ENCODE data around the gene CUL4A.
"Not testable (repeated sequence)": the region's sequence is repeated elsewhere in the genome, so short reads cannot be mapped to it uniquely, and the experiment has no call there.

CUL4A gene

GRCh38 chr13:113304121-113304520, 94.7 kb downstream of the CUL4A start:
- no peaks in the 10 kb centered on the region for H3K27me3 ChIP-seq (replicated peaks in 2 of 5; ENCODE audit: control insufficient read depth in 4 of 5, insufficient read depth in 5 of 5, low read length in 4 of 5)
- H3K4me1 ChIP-seq (ENCODE audit: control extremely low read depth in 1 of 4, control insufficient read depth in 4 of 4, insufficient read depth in 4 of 4, low read length in 3 of 4): no peaks in the 10 kb centered on the region
- ChIA-PET POLR2A (no interaction called here), CTCF (no interaction called here)
- no peak overlapping the region for H3K4me3 ChIP-seq (ENCODE audit: control insufficient read depth in 1 of 7, extremely low read depth in 1 of 7, insufficient read depth in 4 of 7, low read depth in 2 of 7, low read length in 6 of 7)
- H3K27ac ChIP-seq (ENCODE audit: insufficient read depth in 1 of 2, low read depth in 1 of 2, low read length in 2 of 2, poor library complexity in 1 of 2, severe bottlenecking in 2 of 2): no peak overlapping the region
- H3K36me3 ChIP-seq (ENCODE audit: control insufficient read depth in 4 of 4, insufficient read depth in 4 of 4, low read length in 3 of 4): peaks cover 9 to 14% (median 14%) of the 10 kb centered on the region in 4 experiments
- no peak for DNase-seq
- 98% methylated on average over 5 of the region's 7 CpGs for WGBS (ENCODE audit: insufficient coverage)
- no peaks in the 10 kb centered on the region for H3K9me3 ChIP-seq (ENCODE audit: control extremely low read depth in 1 of 5, control insufficient read depth in 4 of 5, insufficient read depth in 2 of 5, low read depth in 1 of 5, low read length in 4 of 5)

GRCh38 chr13:113305208-113305607, 95.8 kb downstream of the CUL4A start:
- CTCF ChIA-PET: no interaction called here
- no peak for DNase-seq
- no peaks in the 10 kb centered on the region for H3K9me3 ChIP-seq (ENCODE audit: control extremely low read depth in 1 of 5, control insufficient read depth in 4 of 5, insufficient read depth in 2 of 5, low read depth in 1 of 5, low read length in 4 of 5)
- no peak overlapping the region for H3K4me3 ChIP-seq (ENCODE audit: control insufficient read depth in 1 of 7, extremely low read depth in 1 of 7, insufficient read depth in 4 of 7, low read depth in 2 of 7, low read length in 6 of 7)
- H3K27me3 ChIP-seq (replicated peaks in 2 of 5; ENCODE audit: control insufficient read depth in 4 of 5, insufficient read depth in 5 of 5, low read length in 4 of 5): no peaks in the 10 kb centered on the region
- POLR2A ChIA-PET: no interaction called here
- no peaks in the 10 kb centered on the region for H3K4me1 ChIP-seq (ENCODE audit: control extremely low read depth in 1 of 4, control insufficient read depth in 4 of 4, insufficient read depth in 4 of 4, low read length in 3 of 4)
- 90% methylated on average over 6 of the region's 7 CpGs for WGBS (ENCODE audit: insufficient coverage)
- no peak overlapping the region for H3K27ac ChIP-seq (ENCODE audit: insufficient read depth in 1 of 2, low read depth in 1 of 2, low read length in 2 of 2, poor library complexity in 1 of 2, severe bottlenecking in 2 of 2)
- peaks cover 11 to 21% (median 19%) of the 10 kb centered on the region in 4 experiments for H3K36me3 ChIP-seq (ENCODE audit: control insufficient read depth in 4 of 4, insufficient read depth in 4 of 4, low read length in 3 of 4)

DNA sequence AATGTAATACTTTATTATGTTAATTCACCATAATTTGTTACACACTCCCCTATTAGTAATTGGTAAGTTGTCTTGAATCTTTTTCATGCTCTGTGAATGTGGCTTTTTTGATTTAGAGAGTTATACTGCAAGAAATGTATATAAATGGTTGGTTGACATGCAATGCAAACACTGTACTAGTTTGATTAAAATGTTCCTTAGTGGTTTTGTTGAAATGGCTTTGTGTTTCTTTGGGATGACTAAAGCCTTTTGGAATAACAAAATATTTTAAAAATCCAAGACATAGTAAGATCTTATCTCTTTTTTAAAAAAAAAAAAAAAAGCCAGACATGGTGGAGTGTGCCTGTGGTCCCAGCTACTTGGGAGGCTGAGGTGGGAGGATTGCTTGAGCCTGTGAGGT, 98.1 kb downstream of the CUL4A start:
- H3K36me3 ChIP-seq (ENCODE audit: control insufficient read depth in 4 of 4, insufficient read depth in 4 of 4, low read length in 3 of 4): peaks cover 13 to 41% (median 34%) of the 10 kb centered on the region in 4 experiments
- DNase-seq: no peak
- H3K9me3 ChIP-seq (ENCODE audit: control extremely low read depth in 1 of 5, control insufficient read depth in 4 of 5, insufficient read depth in 2 of 5, low read depth in 1 of 5, low read length in 4 of 5): no peaks in the 10 kb centered on the region
- ChIA-PET CTCF (interaction anchor here (1.7 kb wide), 1 partner anchor 9 kb away, joined by 3 read pairs; no protein-coding TSS in a partner anchor), POLR2A (no interaction called here)
- no peak overlapping the region for H3K27ac ChIP-seq (ENCODE audit: insufficient read depth in 1 of 2, low read depth in 1 of 2, low read length in 2 of 2, poor library complexity in 1 of 2, severe bottlenecking in 2 of 2)
- no peaks in the 10 kb centered on the region for H3K4me1 ChIP-seq (ENCODE audit: control extremely low read depth in 1 of 4, control insufficient read depth in 4 of 4, insufficient read depth in 4 of 4, low read length in 3 of 4)
- H3K4me3 ChIP-seq (ENCODE audit: control insufficient read depth in 1 of 7, extremely low read depth in 1 of 7, insufficient read depth in 4 of 7, low read depth in 2 of 7, low read length in 6 of 7): no peak overlapping the region
- H3K27me3 ChIP-seq (replicated peaks in 2 of 5; ENCODE audit: control insufficient read depth in 4 of 5, insufficient read depth in 5 of 5, low read length in 4 of 5): no peaks in the 10 kb centered on the region

GRCh38 chr13:113309473-113309872, 100.1 kb downstream of the CUL4A start:
- no peaks in the 10 kb centered on the region for H3K4me1 ChIP-seq (ENCODE audit: control extremely low read depth in 1 of 4, control insufficient read depth in 4 of 4, insufficient read depth in 4 of 4, low read length in 3 of 4)
- no peaks in the 10 kb centered on the region for H3K27me3 ChIP-seq (replicated peaks in 2 of 5; ENCODE audit: control insufficient read depth in 4 of 5, insufficient read depth in 5 of 5, low read length in 4 of 5)
- H3K4me3 ChIP-seq (ENCODE audit: control insufficient read depth in 1 of 7, extremely low read depth in 1 of 7, insufficient read depth in 4 of 7, low read depth in 2 of 7, low read length in 6 of 7): no peak overlapping the region
- CTCF ChIA-PET: interaction anchor here (1.0 to 1.2 kb wide), 2 partner anchors 12 to 20 kb away, joined by 3 to 4 read pairs; partner anchors contain the start of gene LAMP1
- 92% methylated on average over 6 of the region's 6 CpGs for WGBS (ENCODE audit: insufficient coverage)
- H3K27ac ChIP-seq (ENCODE audit: insufficient read depth in 1 of 2, low read depth in 1 of 2, low read length in 2 of 2, poor library complexity in 1 of 2, severe bottlenecking in 2 of 2): no peak overlapping the region
- DNase-seq: no peak
- peaks cover 13 to 44% (median 33%) of the 10 kb centered on the region in 4 experiments for H3K36me3 ChIP-seq (ENCODE audit: control insufficient read depth in 4 of 4, insufficient read depth in 4 of 4, low read length in 3 of 4)
- H3K9me3 ChIP-seq (ENCODE audit: control extremely low read depth in 1 of 5, control insufficient read depth in 4 of 5, insufficient read depth in 2 of 5, low read depth in 1 of 5, low read length in 4 of 5): no peaks in the 10 kb centered on the region
- POLR2A ChIA-PET: interaction anchor here (1.2 kb wide), 1 partner anchor 11 kb away, joined by 3 read pairs; no protein-coding TSS in a partner anchor

- H3K36me3 ChIP-seq (ENCODE audit: control insufficient read depth in 4 of 4, insufficient read depth in 4 of 4, low read length in 3 of 4): peaks cover 4 to 64% (median 48%) of the 10 kb centered on the region in 4 experiments
- H3K9me3 ChIP-seq (ENCODE audit: control extremely low read depth in 1 of 5, control insufficient read depth in 4 of 5, insufficient read depth in 2 of 5, low read depth in 1 of 5, low read length in 4 of 5); H3K4me3 ChIP-seq (ENCODE audit: control insufficient read depth in 1 of 7, extremely low read depth in 1 of 7, insufficient read depth in 4 of 7, low read depth in 2 of 7, low read length in 6 of 7); POLR2A ChIA-PET; H3K27ac ChIP-seq (ENCODE audit: insufficient read depth in 1 of 2, low read depth in 1 of 2, low read length in 2 of 2, poor library complexity in 1 of 2, severe bottlenecking in 2 of 2); H3K4me1 ChIP-seq (ENCODE audit: control extremely low read depth in 1 of 4, control insufficient read depth in 4 of 4, insufficient read depth in 4 of 4, low read length in 3 of 4); DNase-seq; CTCF ChIA-PET; H3K27me3 ChIP-seq (replicated peaks in 2 of 5; ENCODE audit: control insufficient read depth in 4 of 5, insufficient read depth in 5 of 5, low read length in 4 of 5): not testable (repeated sequence)
- WGBS (ENCODE audit: insufficient coverage): 97% methylated on average over 18 of the region's 20 CpGs
Measured at GRCh38 chr13:113314112-113314511, 104.7 kb downstream of the CUL4A start.

DNA sequence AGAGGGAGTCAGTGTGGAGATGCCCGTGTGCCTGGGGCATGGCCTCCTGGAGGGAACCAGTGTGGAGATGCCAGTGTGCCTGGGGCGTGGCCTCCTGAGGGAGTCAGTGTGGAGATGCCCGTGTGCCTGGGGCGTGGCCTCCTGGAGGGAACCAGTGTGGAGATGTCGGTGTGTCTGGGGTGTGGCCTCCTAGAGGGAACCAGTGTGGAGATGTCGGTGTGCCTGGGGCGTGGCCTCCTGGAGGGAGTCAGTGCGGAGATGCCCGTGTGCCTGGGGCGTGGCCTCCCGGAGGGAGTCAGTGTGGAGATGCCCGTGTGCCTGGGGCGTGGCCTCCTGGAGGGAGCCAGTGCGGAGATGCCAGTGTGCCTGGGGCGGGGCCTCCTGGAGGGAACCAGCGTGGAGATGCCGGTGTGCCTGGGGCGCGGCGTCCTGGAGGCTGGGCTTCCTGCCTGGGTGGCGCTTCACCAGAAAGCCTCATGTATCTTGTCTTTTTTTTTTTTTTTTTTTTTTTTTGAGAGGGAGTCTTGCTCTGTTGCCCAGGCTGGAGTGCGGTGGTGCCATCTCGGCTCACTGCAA, 105.6 kb downstream of the CUL4A start:
- WGBS (ENCODE audit: insufficient coverage): 96% methylated on average over 13 of the region's 23 CpGs
- POLR2A ChIA-PET, CTCF ChIA-PET: not testable (repeated sequence)

DNA sequence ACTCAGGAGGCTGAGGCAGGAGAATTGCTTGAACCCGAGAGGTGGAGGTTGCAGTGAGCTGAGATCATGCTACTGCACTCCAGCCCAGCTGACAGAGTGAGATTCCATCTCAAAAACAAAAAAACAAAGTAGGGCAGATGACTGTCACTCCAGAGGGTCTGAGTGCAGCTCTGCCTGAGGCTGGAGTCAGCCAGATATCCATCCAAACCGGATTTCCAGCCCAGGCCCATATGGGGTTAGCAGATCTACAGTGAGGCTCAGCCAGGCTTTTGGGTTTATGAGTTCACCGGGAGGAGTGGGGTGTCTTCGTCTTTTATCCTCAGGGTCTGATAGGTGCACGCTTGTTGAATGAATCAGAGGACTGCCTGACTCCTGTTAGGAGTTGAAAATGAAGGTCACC, 106.6 kb downstream of the CUL4A start:
- Histone ChIP-seq H3K4me1 (ENCODE audit: control extremely low read depth in 1 of 4, control insufficient read depth in 4 of 4, insufficient read depth in 4 of 4, low read length in 3 of 4) (no peaks in the 10 kb centered on the region), H3K9me3 (ENCODE audit: control extremely low read depth in 1 of 5, control insufficient read depth in 4 of 5, insufficient read depth in 2 of 5, low read depth in 1 of 5, low read length in 4 of 5) (no peaks in the 10 kb centered on the region), H3K27me3 (replicated peaks in 2 of 5; ENCODE audit: control insufficient read depth in 4 of 5, insufficient read depth in 5 of 5, low read length in 4 of 5) (no peaks in the 10 kb centered on the region), H3K27ac (ENCODE audit: insufficient read depth in 1 of 2, low read depth in 1 of 2, low read length in 2 of 2, poor library complexity in 1 of 2, severe bottlenecking in 2 of 2) (no peak overlapping the region), H3K36me3 (ENCODE audit: control insufficient read depth in 4 of 4, insufficient read depth in 4 of 4, low read length in 3 of 4) (peaks cover 6 to 72% (median 55%) of the 10 kb centered on the region in 4 experiments), H3K4me3 (ENCODE audit: control insufficient read depth in 1 of 7, extremely low read depth in 1 of 7, insufficient read depth in 4 of 7, low read depth in 2 of 7, low read length in 6 of 7) (no peak overlapping the region)
- POLR2A ChIA-PET: no interaction called here
- DNase-seq: no peak
- CTCF ChIA-PET: no interaction called here
- WGBS (ENCODE audit: insufficient coverage): 95% methylated on average over 5 of the region's 5 CpGs

More for the DNA sequence above, 105.6 kb downstream of the CUL4A start:
- H3K27me3 ChIP-seq (replicated peaks in 2 of 5; ENCODE audit: control insufficient read depth in 4 of 5, insufficient read depth in 5 of 5, low read length in 4 of 5); DNase-seq; H3K4me3 ChIP-seq (ENCODE audit: control insufficient read depth in 1 of 7, extremely low read depth in 1 of 7, insufficient read depth in 4 of 7, low read depth in 2 of 7, low read length in 6 of 7); H3K27ac ChIP-seq (ENCODE audit: insufficient read depth in 1 of 2, low read depth in 1 of 2, low read length in 2 of 2, poor library complexity in 1 of 2, severe bottlenecking in 2 of 2); H3K4me1 ChIP-seq (ENCODE audit: control extremely low read depth in 1 of 4, control insufficient read depth in 4 of 4, insufficient read depth in 4 of 4, low read length in 3 of 4); H3K9me3 ChIP-seq (ENCODE audit: control extremely low read depth in 1 of 5, control insufficient read depth in 4 of 5, insufficient read depth in 2 of 5, low read depth in 1 of 5, low read length in 4 of 5): not testable (repeated sequence)
- H3K36me3 ChIP-seq (ENCODE audit: control insufficient read depth in 4 of 4, insufficient read depth in 4 of 4, low read length in 3 of 4): peaks cover 4 to 68% (median 51%) of the 10 kb centered on the region in 4 experiments

Measured in common myeloid progenitor, CD34-positive (primary cell).